Choroid plexus epithelial cell (primary cell): ENCODE data around the gene MAP2K5.
A peak's percentile ranks its signal among the peaks of the same experiment; 100 is the strongest.

Experiments
- DNase-seq: peaks from one replicate; pipeline ENCODE4 v3.0.0-alpha.2; 2010; ENCODE audit warnings: low read depth
- H3K4me3 ChIP-seq: 2 replicates; pipeline ENCODE4 v1.5.1; 2011; ENCODE audit warnings: low read depth, mild to moderate bottlenecking, control low read depth, low read length, moderate library complexity
- CTCF ChIP-seq: conservative IDR thresholded peaks from 2 replicates; pipeline ENCODE4 v1.5.1; 2011; ENCODE audit warnings: low read depth, mild to moderate bottlenecking, control low read depth, inconsistent platforms, low read length, moderate library complexity

MAP2K5 gene

GRCh38 chr15:67746022-67746421, 203.5 kb downstream of the MAP2K5 start:
- peak; percentile 83 for DNase-seq
- no peak overlapping the region for H3K4me3 ChIP-seq
- no peak for TF ChIP-seq CTCF

GRCh38 chr15:67746450-67746849, 203.9 kb downstream of the MAP2K5 start:
- H3K4me3 ChIP-seq = no peak overlapping the region
- no peak for TF ChIP-seq CTCF
- DNase-seq = no peak

- no peak overlapping the region for H3K4me3 ChIP-seq
- DNase-seq = no peak
- TF ChIP-seq CTCF = no peak
Observed at GRCh38 chr15:67747921-67748320, 205.4 kb downstream of the MAP2K5 start.

- DNase-seq = no peak
- H3K4me3 ChIP-seq = no peak overlapping the region
- no peak for TF ChIP-seq CTCF
Observed at GRCh38 chr15:67750371-67750770, 207.9 kb downstream of the MAP2K5 start.

GRCh38 chr15:67753891-67754290, 211.4 kb downstream of the MAP2K5 start:
- DNase-seq = no peak
- no peak overlapping the region for H3K4me3 ChIP-seq
- no peak for TF ChIP-seq CTCF

GRCh38 chr15:67755264-67755663, 212.8 kb downstream of the MAP2K5 start:
- H3K4me3 ChIP-seq = no peak overlapping the region
- TF ChIP-seq CTCF = no peak
- DNase-seq = no peak

GRCh38 chr15:67755936-67756335, 213.4 kb downstream of the MAP2K5 start:
- TF ChIP-seq CTCF = no peak
- no peak overlapping the region for H3K4me3 ChIP-seq
- no peak for DNase-seq
